ENCODE data around the gene XIAP. TPM values are rescaled to one million over a fixed set of nuclear protein-coding genes. Genes with fewer than 3 reads are reported as not detected.
"Not testable (repeated sequence)": the region's sequence is repeated elsewhere in the genome, so short reads cannot be mapped to it uniquely, and the experiment has no call there.

Gene XIAP
- polyA plus RNA-seq, 1 donor from 2014 or later, result 10.9 TPM

DNA sequence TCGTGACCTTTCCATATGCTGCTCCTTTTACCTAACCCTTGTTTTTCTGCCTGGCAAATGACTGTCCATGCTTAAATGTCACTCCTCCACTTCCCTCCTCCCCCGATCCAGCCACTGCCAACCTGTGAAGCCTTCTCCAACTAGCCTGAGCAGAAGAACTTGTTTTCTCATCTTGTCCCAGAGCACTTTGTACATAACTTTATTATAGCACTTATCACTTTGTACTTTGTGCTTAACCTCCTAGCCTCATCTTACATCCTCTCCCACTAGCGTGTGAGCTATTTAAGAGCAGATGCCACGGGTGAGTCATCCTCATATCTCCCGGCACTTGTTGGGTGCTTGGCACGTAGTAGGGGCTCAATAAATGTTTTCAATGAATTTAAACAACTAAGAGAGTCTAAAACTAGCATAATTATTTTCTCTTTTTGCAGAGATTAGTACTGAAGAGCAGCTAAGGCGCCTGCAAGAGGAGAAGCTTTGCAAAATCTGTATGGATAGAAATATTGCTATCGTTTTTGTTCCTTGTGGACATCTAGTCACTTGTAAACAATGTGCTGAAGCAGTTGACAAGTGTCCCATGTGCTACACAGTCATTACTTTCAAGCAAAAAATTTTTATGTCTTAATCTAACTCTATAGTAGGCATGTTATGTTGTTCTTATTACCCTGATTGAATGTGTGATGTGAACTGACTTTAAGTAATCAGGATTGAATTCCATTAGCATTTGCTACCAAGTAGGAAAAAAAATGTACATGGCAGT is 46.9 kb downstream of the XIAP start:
- peaks cover 0 to 2% (median 0%) of the 10 kb centered on the region in 3 donors for H3K9me3 Mint-ChIP-seq
- H3K4me1 Mint-ChIP-seq, result peaks cover 11 to 20% (median 11%) of the 10 kb centered on the region in 3 donors
- H3K27ac Mint-ChIP-seq, result peak overlapping the region in 2 of 3 donors; percentile 54 to 82
- peak overlapping the region in 1 of 4 donors; percentile 27 for H3K4me3 Mint-ChIP-seq
- no peaks in the 10 kb centered on the region for H3K27me3 Mint-ChIP-seq
- H3K36me3 Mint-ChIP-seq, result peaks cover 3% of the 10 kb centered on the region

DNA sequence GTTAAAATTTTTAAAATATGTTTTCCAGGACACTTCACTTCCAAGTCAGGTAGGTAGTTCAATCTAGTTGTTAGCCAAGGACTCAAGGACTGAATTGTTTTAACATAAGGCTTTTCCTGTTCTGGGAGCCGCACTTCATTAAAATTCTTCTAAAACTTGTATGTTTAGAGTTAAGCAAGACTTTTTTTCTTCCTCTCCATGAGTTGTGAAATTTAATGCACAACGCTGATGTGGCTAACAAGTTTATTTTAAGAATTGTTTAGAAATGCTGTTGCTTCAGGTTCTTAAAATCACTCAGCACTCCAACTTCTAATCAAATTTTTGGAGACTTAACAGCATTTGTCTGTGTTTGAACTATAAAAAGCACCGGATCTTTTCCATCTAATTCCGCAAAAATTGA is 49.7 kb downstream of the XIAP start:
- Mint-ChIP-seq H3K4me1 (peaks cover 6 to 18% (median 11%) of the 10 kb centered on the region in 3 donors), H3K9me3 (peaks cover 0 to 2% (median 0%) of the 10 kb centered on the region in 3 donors), H3K27me3 (no peaks in the 10 kb centered on the region), H3K4me3 (no peak overlapping the region), H3K27ac (no peak overlapping the region), H3K36me3 (peaks cover 3% of the 10 kb centered on the region)

- Mint-ChIP-seq H3K4me1 (no peaks in the 10 kb centered on the region), H3K27ac (no peak overlapping the region), H3K27me3 (no peaks in the 10 kb centered on the region), H3K36me3 (peaks cover 2% of the 10 kb centered on the region), H3K9me3 (no peaks in the 10 kb centered on the region), H3K4me3 (no peak overlapping the region)
Measured at GRCh38 chrX:123917069-123917468, 57.2 kb downstream of the XIAP start.

- Mint-ChIP-seq H3K36me3 (peaks cover 2% of the 10 kb centered on the region), H3K4me3 (no peak overlapping the region), H3K27me3 (no peaks in the 10 kb centered on the region), H3K4me1 (no peaks in the 10 kb centered on the region), H3K27ac (no peak overlapping the region), H3K9me3 (no peaks in the 10 kb centered on the region)
Measured at GRCh38 chrX:123918106-123918721, 58.4 kb downstream of the XIAP start.

- Mint-ChIP-seq H3K27ac (no peak overlapping the region), H3K4me3 (no peak overlapping the region), H3K36me3 (peaks cover 2% of the 10 kb centered on the region), H3K9me3 (peaks cover 0 to 2% (median 0%) of the 10 kb centered on the region in 3 donors), H3K4me1 (no peaks in the 10 kb centered on the region), H3K27me3 (peaks cover 2% of the 10 kb centered on the region)
Measured at GRCh38 chrX:123920105-123920785, 60.4 kb downstream of the XIAP start.

DNA sequence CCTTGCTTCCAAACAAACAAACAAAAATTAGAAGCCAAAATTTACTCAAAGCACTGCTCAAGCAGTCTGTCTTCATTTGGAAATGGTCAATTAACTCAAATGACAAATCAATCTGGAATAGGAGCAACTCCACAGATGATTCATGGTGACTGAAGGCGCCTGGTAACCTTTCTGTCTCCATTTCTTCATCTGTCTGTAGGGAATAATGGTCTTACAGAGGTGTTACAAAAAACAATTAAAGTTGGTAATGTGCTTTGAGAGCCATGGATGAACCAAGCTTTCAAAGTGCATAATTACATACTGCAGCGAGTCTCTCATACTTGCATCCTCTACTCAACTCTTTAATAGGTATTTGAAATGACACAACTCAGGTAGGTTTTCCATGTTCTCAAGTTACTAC is 63.4 kb downstream of the XIAP start:
- Mint-ChIP-seq H3K36me3 (no peaks in the 10 kb centered on the region), H3K27me3 (peaks cover 2% of the 10 kb centered on the region), H3K9me3 (peaks cover 0 to 2% (median 0%) of the 10 kb centered on the region in 3 donors), H3K4me3 (no peak overlapping the region), H3K27ac (no peak overlapping the region), H3K4me1 (no peaks in the 10 kb centered on the region)

DNA sequence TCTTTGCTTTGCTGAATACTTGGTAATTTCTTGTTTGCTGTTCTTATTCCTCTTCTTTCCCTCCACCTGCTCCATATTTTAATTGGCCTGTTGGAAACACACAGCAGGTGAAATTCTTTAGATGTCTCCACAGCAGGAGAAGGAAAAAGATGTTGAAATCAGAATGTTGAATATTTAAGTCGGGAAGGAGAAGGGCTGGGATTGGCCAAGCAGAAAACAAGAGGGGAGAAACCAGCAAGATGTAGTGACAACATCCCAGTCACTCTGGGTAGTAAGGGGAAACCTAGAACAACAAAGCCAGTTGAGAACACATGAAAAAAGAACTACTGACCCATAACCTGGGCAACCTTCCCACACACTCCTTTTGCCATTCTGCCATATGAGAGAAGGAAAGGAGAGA is 64.3 kb downstream of the XIAP start:
- Mint-ChIP-seq H3K4me1 (no peaks in the 10 kb centered on the region), H3K27ac (no peak overlapping the region), H3K4me3 (no peak overlapping the region), H3K27me3 (peaks cover 2% of the 10 kb centered on the region), H3K36me3 (no peaks in the 10 kb centered on the region), H3K9me3 (peaks cover 0 to 2% (median 0%) of the 10 kb centered on the region in 3 donors)

- H3K9me3 Mint-ChIP-seq, result peaks cover 4 to 7% (median 4%) of the 10 kb centered on the region in 3 donors
- H3K27ac Mint-ChIP-seq, result no peak overlapping the region
- H3K36me3 Mint-ChIP-seq, result peaks cover 3% of the 10 kb centered on the region
- H3K27me3 Mint-ChIP-seq, result peaks cover 4% of the 10 kb centered on the region
- H3K4me1 Mint-ChIP-seq, result no peaks in the 10 kb centered on the region
- H3K4me3 Mint-ChIP-seq, result no peak overlapping the region
Measured at GRCh38 chrX:123927845-123928244, 68.0 kb downstream of the XIAP start.

- not testable (repeated sequence) for H3K27ac Mint-ChIP-seq, H3K27me3 Mint-ChIP-seq, H3K36me3 Mint-ChIP-seq, H3K9me3 Mint-ChIP-seq, H3K4me3 Mint-ChIP-seq, H3K4me1 Mint-ChIP-seq
Measured at GRCh38 chrX:123932055-123932454, 72.2 kb downstream of the XIAP start.

GRCh38 chrX:123943074-123943473 is 83.2 kb downstream of the XIAP start:
- peaks cover 0 to 1% (median 0%) of the 10 kb centered on the region in 3 donors for H3K9me3 Mint-ChIP-seq
- no peak overlapping the region for H3K27ac Mint-ChIP-seq
- no peaks in the 10 kb centered on the region for H3K36me3 Mint-ChIP-seq
- H3K4me1 Mint-ChIP-seq, result no peaks in the 10 kb centered on the region
- H3K27me3 Mint-ChIP-seq, result no peaks in the 10 kb centered on the region
- H3K4me3 Mint-ChIP-seq, result peak overlapping the region in 1 of 4 donors; percentile 17

GRCh38 chrX:123943488-123943887 is 83.6 kb downstream of the XIAP start:
- H3K27me3 Mint-ChIP-seq, result no peaks in the 10 kb centered on the region
- no peak overlapping the region for H3K27ac Mint-ChIP-seq
- H3K36me3 Mint-ChIP-seq, result no peaks in the 10 kb centered on the region
- peaks cover 0 to 1% (median 0%) of the 10 kb centered on the region in 3 donors for H3K9me3 Mint-ChIP-seq
- H3K4me1 Mint-ChIP-seq, result no peaks in the 10 kb centered on the region
- H3K4me3 Mint-ChIP-seq, result no peak overlapping the region

DNA sequence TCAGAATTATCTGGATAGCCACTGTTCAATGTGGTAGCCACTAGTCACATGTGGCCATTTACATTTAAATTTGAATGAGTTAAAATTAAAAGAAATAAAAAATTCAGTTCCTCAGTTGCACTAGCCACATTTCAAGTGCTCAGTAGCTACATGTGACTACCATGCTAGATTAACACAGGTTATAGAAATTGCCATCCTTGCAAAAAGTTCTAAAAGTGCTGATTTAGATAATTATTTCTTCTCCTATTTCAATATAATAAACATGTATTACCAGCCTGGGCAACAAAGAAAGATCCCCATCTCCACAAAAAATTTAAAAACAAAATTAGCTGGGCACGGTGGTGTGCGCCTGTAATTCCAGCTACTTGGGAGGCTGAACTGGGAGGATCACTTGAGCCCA is 90.0 kb downstream of the XIAP start:
- H3K4me3 Mint-ChIP-seq, result no peak overlapping the region
- H3K36me3 Mint-ChIP-seq, result no peaks in the 10 kb centered on the region
- H3K27me3 Mint-ChIP-seq, result peaks cover 2% of the 10 kb centered on the region
- H3K27ac Mint-ChIP-seq, result peak overlapping the region in 1 of 3 donors; percentile 13
- no peaks in the 10 kb centered on the region for H3K4me1 Mint-ChIP-seq
- peaks cover 0 to 4% (median 1%) of the 10 kb centered on the region in 3 donors for H3K9me3 Mint-ChIP-seq

DNA sequence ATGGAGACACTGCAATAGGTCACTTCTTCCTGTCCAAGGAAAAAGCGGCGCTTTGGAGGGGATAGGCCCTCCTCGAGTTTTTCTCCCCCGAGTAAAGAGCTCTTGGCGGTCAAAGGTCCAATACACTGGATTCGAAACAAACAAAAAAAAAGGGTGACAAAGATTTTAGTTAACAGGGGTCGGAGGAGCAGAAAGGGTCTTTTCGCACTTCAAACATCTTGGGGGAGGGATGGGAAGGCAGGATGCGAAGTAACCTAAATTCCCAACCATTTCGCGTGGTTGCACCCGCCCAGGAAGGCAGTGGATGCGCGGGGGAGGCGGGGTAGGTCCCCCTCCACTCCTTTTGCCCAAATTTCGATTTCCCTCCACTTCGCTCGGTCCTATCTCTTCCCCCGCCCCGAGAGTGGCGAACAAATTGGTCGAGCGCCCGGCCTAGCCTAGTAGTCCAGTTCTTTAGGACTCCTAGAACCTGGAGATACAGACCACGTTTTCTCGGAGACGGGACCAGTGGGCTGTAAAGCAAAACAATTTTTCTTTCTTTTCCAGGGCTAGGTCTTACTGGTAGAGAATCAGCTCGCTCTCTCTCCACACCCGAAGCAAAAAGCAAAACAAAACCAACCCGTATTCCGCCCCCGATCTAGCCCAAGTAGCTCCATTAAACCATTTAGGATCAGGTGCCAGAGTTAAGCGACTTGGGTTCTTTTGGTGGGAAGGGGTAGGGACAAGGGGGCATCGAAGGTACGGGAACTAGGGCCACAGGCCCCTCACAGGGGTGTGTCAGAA is 99.6 kb downstream of the XIAP start:
- Mint-ChIP-seq H3K27ac (peak overlapping the region; percentile 99 to 100 (median 99)), H3K27me3 (no peaks in the 10 kb centered on the region), H3K4me3 (peak overlapping the region; percentile 91 to 99 (median 98)), H3K9me3 (peaks cover 0 to 9% (median 0%) of the 10 kb centered on the region in 3 donors), H3K36me3 (no peaks in the 10 kb centered on the region), H3K4me1 (peaks cover 7 to 16% (median 10%) of the 10 kb centered on the region in 3 donors)

DNA sequence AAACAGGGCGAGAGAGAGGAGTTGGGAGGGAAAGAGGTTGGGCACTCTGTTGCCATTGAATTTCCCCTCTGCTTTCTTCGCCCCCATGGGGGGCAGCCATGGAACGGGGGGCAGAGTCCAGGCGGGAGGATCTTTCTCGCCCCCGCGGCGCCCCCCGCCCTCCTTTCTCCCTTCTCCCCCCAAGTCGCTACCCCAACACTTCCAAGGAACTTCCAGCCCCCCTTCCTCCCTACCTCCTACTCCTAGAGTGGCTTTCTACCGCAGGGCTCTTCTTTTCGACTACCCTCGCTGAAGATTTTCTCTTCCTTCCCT is 101.1 kb downstream of the XIAP start:
- H3K27me3 Mint-ChIP-seq, result no peaks in the 10 kb centered on the region
- peak overlapping the region; percentile 99 to 100 (median 99) for H3K27ac Mint-ChIP-seq
- H3K36me3 Mint-ChIP-seq, result no peaks in the 10 kb centered on the region
- H3K4me3 Mint-ChIP-seq, result peak overlapping the region; percentile 91 to 99 (median 98)
- peaks cover 13 to 16% (median 15%) of the 10 kb centered on the region in 3 donors for H3K4me1 Mint-ChIP-seq
- peaks cover 0 to 9% (median 0%) of the 10 kb centered on the region in 3 donors for H3K9me3 Mint-ChIP-seq

Data from IgD-negative memory B cell (primary cell).